OCI-LY3 (cell line): ENCODE measurements around the gene DDX51.

Source experiments
- CTCF ChIP-seq: fragments of 200-600, 300-600 bp; sonication (generic); IDR thresholded peaks from 2 replicates; pipeline ENCODE4 v1.5.1; 2014; ENCODE audit warnings: antibody characterized with exemption, low read length, low read depth
- EZH2phosphoT487 ChIP-seq: fragments of 200-600 bp; shearing (Covaris generic); IDR thresholded peaks from 2 replicates; pipeline ENCODE4 v1.6.1; 2018; ENCODE audit warnings: antibody characterized with exemption, mixed run types, low read depth

GRCh38 chr12:132186208-132186856 is 42.2 kb upstream of the DDX51 start:
- TF ChIP-seq CTCF (no peak), EZH2phosphoT487 (no peak)
